ENCODE data around the gene KLHL14. TPM values are rescaled to one million over a fixed set of nuclear protein-coding genes. Genes with fewer than 3 reads are reported as not detected.

The KLHL14 gene
- total RNA-seq, 1 experiment from 2014 or later, result 6.7 TPM

DNA sequence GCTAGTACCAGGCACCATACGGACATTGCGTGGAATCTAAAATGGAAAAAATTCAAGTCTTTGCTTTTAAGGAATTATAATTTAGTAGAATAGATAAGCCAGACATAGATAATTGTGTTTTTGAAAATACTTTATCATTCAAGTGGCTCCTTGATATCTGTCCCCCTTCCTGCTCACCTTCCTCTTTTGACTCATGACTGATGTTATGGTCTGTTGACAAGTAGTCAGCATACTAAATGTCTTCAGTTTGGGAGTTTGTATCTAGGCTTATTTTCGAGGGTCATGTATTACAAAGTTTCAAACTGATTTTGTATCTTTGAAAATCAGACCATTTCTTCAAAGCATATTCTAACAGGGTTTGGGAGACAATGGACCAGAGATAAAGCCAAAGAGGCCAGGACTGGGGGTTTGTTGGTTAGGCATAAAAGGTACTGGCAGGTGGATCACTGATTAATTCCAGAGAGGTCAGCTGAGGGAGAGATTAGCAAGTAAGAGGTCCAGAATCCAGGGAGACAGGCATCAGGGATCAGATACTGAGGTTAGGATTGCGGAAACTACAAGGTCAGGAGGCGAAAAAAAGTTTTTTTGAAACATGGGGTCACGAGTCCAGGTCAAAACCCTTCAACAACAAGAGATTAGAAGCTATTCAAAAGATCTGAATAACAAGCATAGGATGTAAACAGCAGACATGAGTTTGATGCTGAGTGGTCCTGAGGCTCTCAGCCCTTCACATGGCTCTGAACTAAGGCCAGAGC is 31.5 kb upstream of the KLHL14 start:
- TF ChIP-seq CTCF (IDR thresholded peaks at IDR 0.05), result no peak
- no peak for TF ChIP-seq SIN3A (IDR thresholded peaks at IDR 0.05; ENCODE audit: borderline replicate concordance, insufficient read depth, low read depth, low read length)
- no peak for TF ChIP-seq REST (IDR thresholded peaks at IDR 0.05; ENCODE audit: insufficient read depth in 1 of 2, low read depth in 2 of 2, low read length in 1 of 2)
- TF ChIP-seq POLR2AphosphoS5 (IDR thresholded peaks at IDR 0.05; ENCODE audit: low read depth, low read length), result no peak
- no peak for TF ChIP-seq TCF7L2 (IDR thresholded peaks at IDR 0.05; ENCODE audit: low read depth, low read length)
- Histone ChIP-seq H3K27ac (ENCODE audit: low read length) (no peak overlapping the region), H3K36me3 (ENCODE audit: control insufficient read depth, insufficient read depth, low read length) (no peaks in the 10 kb centered on the region), H3K9me3 (ENCODE audit: control insufficient read depth, insufficient read depth, low read depth, low read length) (no peaks in the 10 kb centered on the region), H3K27me3 (ENCODE audit: control insufficient read depth, insufficient read depth, low read length) (no peaks in the 10 kb centered on the region), H3K4me3 (ENCODE audit: low read depth in 2 of 2, low read length in 2 of 2) (no peak overlapping the region), H3K4me1 (ENCODE audit: control insufficient read depth, insufficient read depth, low read length) (no peaks in the 10 kb centered on the region)
- DNase-seq (ENCODE audit: low read depth, low spot score) (no peak), ATAC-seq (no peak)
- CTCF ChIA-PET, result no interaction called here
- POLR2A ChIA-PET, result no interaction called here
- no TSS peak for BruUV-seq (replicated peaks)
- intact Hi-C loops (cut with micrococcal nuclease; ENCODE audit: unreplicated experiment), result no loop called here
- in situ Hi-C loops (cut with HindIII; ENCODE audit: low pct_unique_long_range_greater_than_20kb, low sequenced_read_pairs), result no loop called here

DNA sequence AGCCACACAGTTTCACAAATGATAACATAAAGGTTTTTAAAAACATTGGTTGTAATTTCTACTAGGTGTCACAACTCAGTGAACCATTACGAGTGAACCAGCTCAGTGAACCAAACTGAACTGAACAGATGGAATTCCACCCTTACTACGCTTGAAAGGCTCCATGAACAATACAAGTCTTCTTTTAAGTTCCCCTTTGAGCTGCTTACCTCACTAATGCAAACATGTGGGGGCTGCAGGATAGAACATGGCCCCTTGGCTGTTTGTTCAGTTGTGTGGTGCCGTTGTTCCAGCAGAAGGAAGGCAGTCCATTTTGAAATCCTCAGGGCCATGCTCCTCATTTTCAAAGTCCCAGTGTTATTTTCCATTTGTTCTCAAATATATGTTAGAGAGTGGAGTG is 30.7 kb upstream of the KLHL14 start:
- Histone ChIP-seq H3K4me1 (ENCODE audit: control insufficient read depth, insufficient read depth, low read length) (no peaks in the 10 kb centered on the region), H3K4me3 (ENCODE audit: low read depth in 2 of 2, low read length in 2 of 2) (no peak overlapping the region), H3K36me3 (ENCODE audit: control insufficient read depth, insufficient read depth, low read length) (no peaks in the 10 kb centered on the region), H3K27ac (ENCODE audit: low read length) (no peak overlapping the region), H3K9me3 (ENCODE audit: control insufficient read depth, insufficient read depth, low read depth, low read length) (0 out of 2 replicates have a peak, but pooled peaks cover 3% of the 10 kb centered on the region), H3K27me3 (ENCODE audit: control insufficient read depth, insufficient read depth, low read length) (no peaks in the 10 kb centered on the region)
- intact Hi-C loops (cut with micrococcal nuclease; ENCODE audit: unreplicated experiment), result no loop called here
- CTCF ChIA-PET, result no interaction called here
- TF ChIP-seq POLR2AphosphoS5 (IDR thresholded peaks at IDR 0.05; ENCODE audit: low read depth, low read length) (no peak), CTCF (IDR thresholded peaks at IDR 0.05) (no peak), SIN3A (IDR thresholded peaks at IDR 0.05; ENCODE audit: borderline replicate concordance, insufficient read depth, low read depth, low read length) (no peak), REST (IDR thresholded peaks at IDR 0.05; ENCODE audit: insufficient read depth in 1 of 2, low read depth in 2 of 2, low read length in 1 of 2) (no peak), TCF7L2 (IDR thresholded peaks at IDR 0.05; ENCODE audit: low read depth, low read length) (no peak)
- DNase-seq (ENCODE audit: low read depth, low spot score) (no peak), ATAC-seq (no peak)
- BruUV-seq (replicated peaks), result no TSS peak
- in situ Hi-C loops (cut with HindIII; ENCODE audit: low pct_unique_long_range_greater_than_20kb, low sequenced_read_pairs), result no loop called here
- POLR2A ChIA-PET, result no interaction called here
